GM18498 (cell line): ENCODE measurements around the gene ABCA13.

Experiments
- ATAC-seq: cut with Tn5 transposase; IDR thresholded peaks from one replicate; pipeline ENCODE4 v1.9.1; 2021; ENCODE audit warnings: mild to moderate bottlenecking, moderate library complexity; ENCODE audit not compliant: unreplicated experiment

The ABCA13 gene

DNA sequence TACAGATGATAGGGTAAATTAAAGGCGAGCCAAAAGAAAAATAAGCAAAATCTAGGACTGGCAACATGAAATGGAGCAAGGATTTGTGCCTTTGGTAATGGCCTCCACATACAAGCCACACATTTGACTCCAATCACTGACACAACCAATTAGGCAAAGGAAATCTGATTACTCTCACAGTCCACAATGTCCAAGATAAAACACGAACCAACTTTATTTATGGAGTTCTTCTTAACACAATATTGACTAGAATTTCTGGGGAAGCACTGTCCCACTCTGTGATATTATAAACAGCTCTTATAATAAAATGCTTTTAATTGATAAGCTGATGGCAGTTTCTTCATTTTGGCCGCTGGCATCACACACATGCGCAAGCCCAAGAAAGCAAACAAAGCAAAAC, 334.2 kb downstream of the ABCA13 start:
- no peak for ATAC-seq

DNA sequence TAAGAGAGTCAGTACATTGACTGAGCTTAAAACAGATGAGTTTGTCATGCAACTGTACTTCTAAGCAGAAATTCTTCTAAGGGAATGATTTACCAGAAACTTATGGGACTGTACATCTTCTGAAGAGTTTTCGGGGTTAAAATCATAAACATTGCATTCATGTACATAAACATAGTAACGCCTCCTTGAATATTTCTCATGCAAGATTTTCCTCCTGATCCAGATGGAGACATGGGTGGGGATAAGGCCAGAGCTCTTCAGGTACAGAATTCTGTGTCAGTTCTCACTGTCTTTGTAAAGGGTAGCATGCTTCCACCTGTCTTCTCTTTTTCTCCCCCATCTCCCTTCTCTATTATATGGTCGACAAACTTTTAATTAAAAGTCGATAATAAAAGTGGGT, 335.3 kb downstream of the ABCA13 start:
- no peak for ATAC-seq

DNA sequence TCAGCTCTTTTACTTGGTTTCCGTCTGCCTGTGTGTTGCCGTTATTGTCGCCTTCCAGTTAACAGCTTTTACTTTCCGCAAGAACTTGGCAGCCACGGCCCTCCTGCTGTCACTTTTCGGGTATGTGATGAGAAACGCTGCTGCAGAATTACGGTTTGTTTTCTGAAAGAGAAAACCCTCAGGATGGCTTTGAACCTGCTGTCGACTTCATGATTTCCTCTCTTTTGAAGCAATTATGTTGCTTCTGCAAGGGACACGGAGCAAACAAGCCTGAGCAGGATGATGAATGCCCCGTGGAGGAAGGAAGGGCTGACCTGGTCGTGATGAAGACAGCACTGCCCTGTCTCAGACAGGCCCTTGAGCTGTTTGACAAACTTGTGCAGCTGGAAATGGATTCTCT, 339.8 kb downstream of the ABCA13 start:
- no peak for ATAC-seq

DNA sequence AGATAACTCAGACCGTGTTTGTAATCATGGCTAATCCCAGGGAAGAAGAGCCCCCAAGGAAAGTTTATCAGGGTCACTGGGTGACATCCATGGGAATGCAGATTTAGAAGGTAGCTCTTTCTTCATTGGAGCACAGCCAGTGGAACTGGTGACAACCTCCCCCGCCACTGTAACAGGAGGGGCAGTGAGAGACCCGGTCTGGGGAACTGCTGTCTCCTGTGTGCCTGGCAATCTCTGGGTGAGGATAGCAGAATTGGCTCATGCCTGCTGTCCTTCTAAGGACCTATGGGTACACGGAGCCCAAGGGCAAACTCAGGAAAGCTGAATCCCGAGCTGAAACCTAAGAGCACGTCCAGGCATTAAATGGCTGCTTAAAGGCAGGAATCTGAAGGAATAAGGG, 341.6 kb downstream of the ABCA13 start:
- ATAC-seq, result no peak

DNA sequence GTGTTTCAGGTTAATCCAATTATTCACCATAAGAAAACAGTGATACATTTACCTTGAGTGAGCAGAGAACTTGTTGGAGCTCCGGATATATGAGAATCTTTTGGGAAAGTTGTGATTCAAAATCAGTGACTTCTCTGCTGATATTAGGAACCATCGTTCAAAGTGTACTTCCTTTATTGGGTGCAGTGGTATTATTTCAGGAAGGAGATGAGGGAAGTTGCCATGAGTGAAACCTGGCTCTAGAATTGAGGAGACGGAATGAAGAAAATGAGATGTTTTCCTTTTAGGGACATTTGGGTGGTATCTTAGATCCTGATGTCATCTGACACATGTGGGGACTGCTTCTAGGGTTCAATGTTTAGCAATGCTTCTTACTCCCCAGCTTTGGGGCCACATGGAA, 343.9 kb downstream of the ABCA13 start:
- ATAC-seq, result no peak

DNA sequence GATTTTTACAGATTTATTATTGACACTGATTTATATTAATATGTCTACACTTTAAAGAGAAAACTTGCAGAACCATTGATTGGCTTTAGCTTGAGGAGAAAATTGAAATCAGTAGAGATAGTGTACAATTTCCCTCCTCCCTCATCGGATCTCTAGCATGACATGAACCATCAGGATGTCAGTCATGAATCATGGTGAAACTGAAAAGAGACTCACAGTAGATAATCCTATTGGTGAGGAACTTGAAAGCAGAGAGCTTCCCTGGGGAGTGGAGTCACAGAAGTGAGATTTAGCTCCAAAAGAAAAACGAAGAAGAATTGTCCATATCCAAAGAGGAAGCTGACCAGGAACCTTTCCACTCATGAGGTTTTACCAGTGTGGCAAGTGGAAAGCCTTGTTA, 346.8 kb downstream of the ABCA13 start:
- no peak for ATAC-seq

DNA sequence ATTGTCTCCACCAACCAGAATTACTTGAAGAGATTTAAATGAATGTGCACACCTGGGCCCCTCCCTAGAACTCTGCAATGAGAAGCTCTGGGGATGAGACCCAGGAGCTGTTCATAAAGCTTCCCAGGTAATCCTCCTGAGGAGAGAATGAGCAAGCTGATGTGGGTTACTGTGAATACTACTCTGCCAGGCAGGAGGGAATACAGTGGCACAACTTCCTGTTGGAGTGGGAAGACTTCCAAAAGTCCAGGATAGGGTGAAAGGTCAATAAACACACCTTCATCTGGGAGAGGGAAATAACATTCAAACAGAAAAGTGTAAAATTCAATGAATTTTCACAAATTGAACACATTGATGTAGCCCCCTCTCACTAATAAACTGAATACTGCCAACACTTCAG, 351.4 kb downstream of the ABCA13 start:
- no peak for ATAC-seq

DNA sequence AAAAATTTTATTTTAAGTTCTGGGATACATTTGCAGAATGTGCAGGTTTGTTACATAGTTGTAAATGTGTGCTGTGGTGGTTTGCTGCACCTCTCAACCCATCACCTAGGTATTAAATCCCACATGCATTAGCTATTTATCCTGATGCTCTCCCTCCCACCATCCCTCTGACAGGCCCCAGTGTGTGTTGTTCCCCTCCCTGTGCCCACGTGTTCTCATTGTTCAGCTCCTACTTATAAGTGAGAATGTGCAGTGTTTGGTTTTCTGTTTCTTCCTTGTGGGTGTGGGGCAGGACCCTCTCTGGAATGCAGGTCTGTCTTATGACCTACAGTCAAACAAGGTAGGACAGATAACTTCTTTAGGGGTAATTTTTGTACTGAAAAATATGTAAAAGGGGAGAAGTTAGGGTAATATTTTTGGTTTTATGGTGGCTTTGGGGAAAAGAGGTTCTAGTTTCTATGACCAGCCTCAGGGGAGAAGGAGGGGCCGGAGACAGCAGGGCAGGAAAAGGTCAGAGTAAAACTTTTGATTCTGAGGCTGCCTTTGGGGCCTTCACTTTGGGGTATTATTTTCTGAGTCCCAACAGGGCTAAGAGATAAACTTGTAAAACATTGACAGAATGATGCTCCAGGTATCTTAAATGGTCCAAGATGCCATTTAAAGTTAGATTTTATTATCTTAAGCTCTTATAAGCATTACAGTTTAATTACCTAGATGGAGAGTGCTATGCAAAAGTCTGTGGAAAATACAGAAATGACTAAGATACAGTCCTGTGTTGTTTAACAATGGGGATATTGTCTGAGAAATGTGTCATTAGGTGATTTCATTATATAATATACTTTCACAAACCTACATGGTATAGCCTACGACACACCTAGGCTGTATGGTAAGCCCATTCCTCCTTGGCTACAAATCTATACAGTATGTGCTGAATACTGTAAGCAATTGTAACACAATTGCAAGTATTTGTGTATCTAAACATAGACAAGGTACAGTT, 354.8 kb downstream of the ABCA13 start:
- ATAC-seq, result no peak

DNA sequence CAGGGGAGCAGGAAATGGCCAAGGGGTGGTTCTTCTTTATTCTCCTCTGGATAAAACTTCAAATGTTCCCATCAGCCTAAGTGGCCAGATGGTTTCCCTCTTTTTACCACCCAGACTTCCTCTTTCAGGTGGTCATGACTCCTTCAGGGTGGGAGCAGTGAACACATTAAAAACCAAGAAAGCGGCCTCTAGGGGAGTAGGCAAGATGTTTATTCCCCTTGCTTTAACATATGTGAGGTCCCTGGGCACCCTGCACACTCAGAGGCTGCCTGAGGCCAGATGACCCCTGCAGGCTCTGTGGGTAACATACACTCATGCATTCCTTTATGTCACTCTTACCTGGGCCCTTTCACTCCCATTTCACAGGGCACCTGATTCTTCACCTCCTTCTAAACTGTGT, 357.4 kb downstream of the ABCA13 start:
- ATAC-seq, result no peak

DNA sequence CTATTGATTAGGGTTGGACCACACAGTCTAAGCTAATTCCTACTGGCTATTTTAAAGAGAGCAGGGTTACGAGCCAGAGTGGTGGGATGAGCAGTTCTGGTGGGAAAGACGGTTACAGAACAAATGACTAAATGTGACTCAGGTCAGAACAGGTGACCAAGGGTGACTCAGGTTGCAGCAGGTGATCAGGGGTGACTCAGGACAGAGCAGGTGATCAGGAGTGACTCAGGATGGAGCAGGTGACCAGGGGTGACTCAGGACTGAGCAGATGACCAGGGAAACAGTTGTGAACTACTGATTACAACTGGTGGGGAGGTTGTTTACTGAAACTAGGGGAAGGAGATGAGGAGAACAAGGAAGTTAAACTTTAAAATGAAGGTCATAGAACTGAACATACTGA, 366.3 kb downstream of the ABCA13 start:
- ATAC-seq, result no peak

DNA sequence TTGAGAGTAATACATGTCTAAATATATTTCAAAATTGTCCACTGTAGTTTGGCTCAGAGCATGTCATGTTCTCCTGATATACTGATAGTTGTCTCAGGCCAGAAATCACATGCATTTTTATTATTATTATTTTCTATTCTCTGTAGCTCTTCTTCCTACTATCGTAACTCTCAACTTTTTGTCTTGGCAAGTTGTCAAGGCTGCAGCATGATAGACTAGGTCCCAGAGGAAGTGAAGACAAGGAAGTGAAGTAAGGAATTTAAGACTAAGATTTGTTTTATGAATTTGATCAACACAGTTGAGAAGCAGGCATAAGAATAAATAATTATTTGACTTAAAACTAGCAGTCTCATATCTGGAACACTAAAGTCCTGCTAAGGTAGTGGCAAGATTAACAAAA, 369.5 kb downstream of the ABCA13 start:
- ATAC-seq, result no peak

DNA sequence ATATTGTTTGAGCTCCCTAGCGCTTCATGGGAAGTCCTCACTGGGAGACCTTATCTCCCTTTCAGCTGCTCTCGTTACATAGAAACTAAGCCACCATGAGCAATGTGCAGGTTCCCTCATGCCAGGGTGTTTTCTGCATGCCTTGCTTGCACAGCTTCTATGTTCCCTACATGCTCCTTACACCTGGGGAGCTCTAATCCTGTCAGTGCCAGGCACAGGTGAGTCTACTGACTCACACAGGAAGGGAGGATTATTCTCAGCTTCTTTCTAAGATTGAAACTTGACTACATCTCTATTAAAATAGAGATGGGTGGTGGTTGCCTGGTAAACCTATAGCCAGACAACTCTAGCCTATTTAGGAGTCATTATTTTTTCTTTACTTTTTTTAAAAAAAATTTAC, 377.4 kb downstream of the ABCA13 start:
- ATAC-seq, result no peak

DNA sequence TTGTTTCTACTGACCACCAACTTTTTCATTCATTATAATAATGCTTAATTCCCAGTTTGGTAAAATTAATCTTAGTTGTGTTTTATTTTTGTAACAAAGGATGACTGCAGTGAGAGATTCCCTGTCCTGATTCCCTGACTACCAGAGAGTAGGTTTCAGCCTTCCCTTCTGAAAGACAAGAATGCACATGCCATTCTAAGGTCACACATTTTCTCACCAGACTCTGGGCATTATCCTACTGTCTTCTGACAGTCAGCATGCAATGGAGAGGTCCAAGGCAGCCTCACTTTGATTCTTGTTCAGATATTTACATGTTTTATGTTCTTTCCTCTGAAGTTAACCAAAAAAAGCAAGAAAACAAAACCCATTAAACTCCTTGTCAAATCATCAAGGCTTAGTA, 380.4 kb downstream of the ABCA13 start:
- ATAC-seq, result no peak

DNA sequence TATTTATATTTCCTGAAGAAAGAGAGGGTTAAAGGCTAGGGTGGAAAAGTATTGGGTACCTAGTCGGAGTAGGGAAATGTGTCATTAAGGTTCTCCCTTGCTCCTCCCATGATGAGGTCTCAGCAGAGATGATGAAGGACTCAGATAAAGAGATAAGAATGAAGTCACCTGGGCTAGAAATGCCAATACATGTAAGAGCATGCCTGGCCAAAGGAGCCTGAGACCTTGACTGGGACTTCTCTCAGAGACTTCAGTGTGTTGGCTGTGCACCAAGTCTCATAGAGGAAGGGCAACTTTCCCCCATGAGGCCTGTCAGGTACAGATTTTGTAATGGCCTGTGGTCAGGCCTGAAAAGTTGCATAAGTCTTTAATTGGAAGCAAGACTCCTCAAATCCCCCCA, 392.1 kb downstream of the ABCA13 start:
- ATAC-seq, result no peak

DNA sequence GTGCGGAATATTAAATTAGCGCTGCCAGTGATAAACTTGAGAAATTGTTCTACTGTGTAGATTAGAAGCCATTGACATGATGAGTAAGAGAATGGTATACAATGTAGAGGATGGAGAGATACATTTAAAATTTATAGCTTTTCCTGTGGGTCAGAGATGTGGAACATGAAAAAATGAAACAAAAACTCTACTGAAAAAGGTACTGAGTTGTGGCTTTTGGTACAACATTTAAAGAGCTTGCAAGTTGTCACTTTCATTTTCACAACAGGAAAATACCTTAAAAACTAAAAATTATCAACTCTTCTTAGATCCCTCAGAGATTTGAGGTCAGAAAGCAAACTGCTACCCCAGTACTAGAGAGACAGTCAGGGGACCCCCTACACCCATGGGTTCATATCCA, 404.3 kb downstream of the ABCA13 start:
- ATAC-seq, result no peak

DNA sequence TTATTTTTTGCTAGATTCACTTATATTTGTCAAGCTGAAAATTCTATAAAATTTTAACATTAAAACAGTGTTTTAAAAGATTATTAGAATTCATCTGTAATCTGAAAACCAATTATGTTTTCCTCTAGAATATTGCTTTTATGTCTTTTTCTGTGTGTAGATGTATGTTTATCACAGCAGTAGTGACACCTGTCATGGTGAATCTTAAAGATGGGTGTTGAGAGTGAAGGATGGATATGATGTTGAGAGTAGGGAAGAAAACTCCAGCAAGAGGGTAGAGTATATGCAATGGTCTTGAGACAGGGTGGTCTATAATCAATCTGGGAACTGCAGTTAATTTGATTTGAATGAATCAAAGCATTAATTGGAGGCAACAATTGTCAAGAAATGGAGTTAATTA, 416.2 kb downstream of the ABCA13 start:
- ATAC-seq, result no peak

DNA sequence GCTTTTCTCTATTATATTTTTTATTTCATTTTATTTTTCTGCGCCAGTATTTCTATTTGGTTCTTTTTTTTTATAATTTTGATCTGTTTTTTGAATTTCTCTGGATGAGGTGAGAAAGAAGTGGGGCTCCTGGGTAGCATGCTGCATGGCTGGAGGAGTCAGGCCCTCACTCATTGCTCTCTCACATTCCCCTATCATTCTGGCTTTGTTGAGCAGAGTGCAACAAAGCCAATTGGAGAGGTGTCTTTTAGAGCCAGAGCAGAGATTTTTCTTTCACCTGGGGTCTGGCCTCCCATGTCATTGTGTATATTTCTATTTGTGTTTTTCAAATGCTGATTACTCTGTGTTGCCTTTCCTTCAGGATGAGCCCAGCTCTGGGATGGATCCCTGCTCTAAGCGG, 423.1 kb downstream of the ABCA13 start:
- no peak for ATAC-seq

DNA sequence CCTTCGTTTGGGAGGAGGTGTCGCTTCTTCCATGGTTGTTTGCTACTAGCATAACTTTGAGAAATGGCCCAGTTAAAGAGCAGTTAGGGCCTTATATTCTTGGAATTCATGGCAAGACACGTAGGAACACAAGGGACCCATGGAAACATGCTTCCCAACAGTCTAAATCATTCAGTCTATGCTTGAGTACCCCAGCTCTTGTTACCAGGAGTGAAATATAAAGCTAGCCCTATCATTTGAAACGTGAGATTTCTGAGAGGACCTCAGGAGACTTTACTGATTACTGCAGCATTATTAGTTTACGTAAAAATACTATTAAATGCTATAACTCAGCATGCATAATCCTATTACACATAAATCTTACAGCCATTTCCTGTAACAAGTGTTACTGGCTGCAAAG, 424.5 kb downstream of the ABCA13 start:
- no peak for ATAC-seq

DNA sequence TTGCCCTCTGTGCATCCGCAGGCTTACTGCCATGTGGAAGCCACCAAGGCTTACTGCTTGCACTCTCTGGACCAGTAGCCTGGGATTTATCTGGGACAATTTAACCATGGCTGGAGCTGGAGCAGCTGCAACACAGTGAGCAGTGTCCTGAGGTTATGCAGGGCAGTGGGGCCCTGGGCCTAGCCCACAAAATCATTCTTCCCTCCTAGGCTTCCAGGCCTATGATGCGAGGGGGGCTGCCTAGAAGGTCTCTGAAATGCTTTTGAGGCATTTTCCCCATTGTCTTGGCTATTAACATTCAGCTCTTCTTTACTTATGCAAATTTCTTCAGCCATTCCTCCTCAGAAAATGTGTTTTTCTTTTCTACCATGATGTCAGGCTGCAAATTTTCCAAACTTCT, 439.4 kb downstream of the ABCA13 start:
- ATAC-seq, result no peak

DNA sequence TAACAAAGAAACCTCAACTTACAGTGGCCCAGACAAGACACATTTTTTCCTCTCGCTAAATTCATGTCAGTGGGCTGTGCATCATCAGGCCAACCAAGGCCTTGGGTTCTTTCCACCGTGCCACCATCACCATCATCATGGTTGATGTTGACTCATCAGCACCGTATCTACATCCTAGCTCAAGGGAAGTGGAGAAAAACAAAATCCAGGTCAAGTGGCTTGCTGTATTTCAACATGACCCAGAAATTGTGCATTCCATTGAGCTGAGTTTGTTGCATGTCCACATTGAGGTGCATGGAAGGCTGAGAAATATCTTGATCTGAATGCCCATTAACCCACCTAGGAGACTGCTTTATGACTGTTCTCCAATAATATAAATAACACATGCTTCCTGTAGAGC, 440.7 kb downstream of the ABCA13 start:
- ATAC-seq, result no peak

DNA sequence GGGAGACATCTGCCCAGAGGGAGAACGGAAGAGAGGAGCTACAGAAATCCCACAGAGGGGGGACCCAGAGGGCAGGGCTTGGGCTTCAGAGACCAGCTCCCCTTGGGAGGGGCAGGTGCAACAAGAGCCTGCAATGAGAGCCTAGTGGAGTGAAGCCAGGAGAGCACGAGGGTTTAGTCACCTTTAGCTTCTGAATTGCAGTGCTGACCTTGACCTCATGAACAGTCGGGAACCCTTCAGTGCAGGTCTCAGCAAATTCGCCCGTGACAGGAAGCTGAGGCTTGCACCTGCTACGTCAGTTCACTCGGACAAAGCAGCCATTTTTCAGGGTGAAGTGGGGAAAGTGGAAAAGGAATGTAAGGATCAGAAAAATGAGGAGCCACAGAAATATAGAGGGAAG, 446.2 kb downstream of the ABCA13 start:
- ATAC-seq, result no peak

DNA sequence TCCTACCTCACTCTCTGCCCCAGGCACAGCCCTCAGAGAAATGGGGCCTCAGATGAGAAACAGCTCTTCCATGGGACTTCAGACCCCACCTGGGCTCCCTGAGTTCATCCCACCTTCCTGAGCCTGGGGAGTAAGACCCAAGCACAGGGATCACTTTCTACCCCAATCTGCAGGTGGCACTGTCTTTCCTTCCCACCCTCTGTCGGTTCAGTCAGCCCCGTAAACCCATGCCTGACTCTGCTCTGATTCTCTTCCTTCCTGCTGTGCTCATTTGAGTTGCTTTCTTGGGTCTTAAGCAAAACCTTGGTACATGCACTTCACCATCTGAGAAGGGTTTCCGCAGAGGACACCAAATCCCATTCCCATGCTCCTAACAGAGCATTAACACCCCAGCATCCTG, 446.7 kb downstream of the ABCA13 start:
- ATAC-seq, result no peak

DNA sequence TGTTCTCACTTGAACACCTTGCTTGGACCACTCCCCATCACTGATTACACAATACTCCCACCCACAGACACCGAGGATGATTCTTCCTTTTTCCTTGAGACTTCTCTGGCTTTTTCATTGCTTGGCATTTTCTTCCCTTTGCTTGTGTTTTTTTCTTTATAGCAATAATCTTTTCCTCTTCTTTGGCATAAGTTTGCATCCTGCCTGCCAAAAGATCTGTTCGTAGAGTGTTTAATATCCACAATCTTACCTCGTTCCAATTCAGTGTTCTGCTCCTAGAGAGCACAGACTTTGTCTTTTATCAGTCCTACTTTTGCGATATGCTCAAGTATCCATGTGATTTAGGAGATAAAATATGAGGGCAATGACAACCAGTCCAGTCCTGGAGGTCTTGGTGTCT, 449.8 kb downstream of the ABCA13 start:
- ATAC-seq, result no peak
